H9 (cell line): ENCODE results near the gene PCGF5. TPM values are rescaled to one million over a fixed set of nuclear protein-coding genes. Genes with fewer than 3 reads are reported as not detected.

Experiments
- DNase-seq: peaks from one replicate; pipeline ENCODE4 v3.0.0-alpha.2; 2017
- H2AFZ ChIP-seq: one replicate; pipeline ENCODE4 v1.6.1; 2013; ENCODE audit warnings: mild to moderate bottlenecking, low read length, control low read depth, moderate library complexity
- H2AK5ac ChIP-seq: 2 replicates; pipeline ENCODE4 v1.6.1; 2013; ENCODE audit warnings: low read length, control low read depth, mixed read lengths; ENCODE audit not compliant: insufficient read length
- H2BK120ac ChIP-seq: one replicate; pipeline ENCODE4 v1.6.1; 2013; ENCODE audit warnings: low read depth, mild to moderate bottlenecking, low read length, control low read depth, inconsistent platforms; ENCODE audit not compliant: poor library complexity, severe bottlenecking
- H2BK12ac ChIP-seq: 2 replicates; pipeline ENCODE4 v1.6.1; 2013; ENCODE audit warnings: low read length, control low read depth, mixed read lengths, low read depth; ENCODE audit not compliant: insufficient read length
- H2BK15ac ChIP-seq: 2 replicates; pipeline ENCODE4 v1.6.1; 2013; ENCODE audit warnings: low read depth, low read length, control low read depth
- H2BK20ac ChIP-seq: one replicate; pipeline ENCODE4 v1.6.1; 2013; ENCODE audit warnings: low read depth, mild to moderate bottlenecking, low read length, control low read depth, inconsistent platforms; ENCODE audit not compliant: poor library complexity, severe bottlenecking
- H2BK5ac ChIP-seq: 2 replicates; pipeline ENCODE4 v1.6.1; 2013; ENCODE audit warnings: low read length, control low read depth, mixed read lengths; ENCODE audit not compliant: insufficient read length
- H3K14ac ChIP-seq: 2 replicates; pipeline ENCODE4 v1.6.1; 2013; ENCODE audit warnings: low read length, control low read depth; ENCODE audit not compliant: insufficient read depth
- H3K18ac ChIP-seq: 2 replicates; pipeline ENCODE4 v1.6.1; 2013; ENCODE audit warnings: low read depth, mild to moderate bottlenecking, mixed read lengths, low read length, control low read depth; ENCODE audit not compliant: insufficient read length
- H3K23ac ChIP-seq: 2 replicates; pipeline ENCODE4 v1.6.1; 2013; ENCODE audit warnings: low read length, control low read depth, mixed read lengths, low read depth; ENCODE audit not compliant: insufficient read length
- H3K23me2 ChIP-seq: 2 replicates; pipeline ENCODE4 v1.6.1; 2013; ENCODE audit warnings: low read depth, mild to moderate bottlenecking, mixed read lengths, low read length, control low read depth; ENCODE audit not compliant: insufficient read length, poor library complexity, severe bottlenecking
- H3K27ac ChIP-seq: 2 replicates; pipeline ENCODE4 v1.5.1; 2013; ENCODE audit warnings: low read length, control low read depth, mixed read lengths, low read depth; ENCODE audit not compliant: insufficient read length
- H3K27me3 ChIP-seq: 2 replicates; pipeline ENCODE4 v1.6.1; 2013; ENCODE audit warnings: low read length, control low read depth, inconsistent platforms; ENCODE audit not compliant: insufficient read depth
- H3K4ac ChIP-seq: 2 replicates; pipeline ENCODE4 v1.6.1; 2013; ENCODE audit warnings: low read depth, mild to moderate bottlenecking, control low read depth, inconsistent platforms, low read length, moderate library complexity
- H3K4me1 ChIP-seq: 2 replicates; pipeline ENCODE4 v1.6.1; 2013; ENCODE audit warnings: low read length, control low read depth, inconsistent platforms; ENCODE audit not compliant: insufficient read depth
- H3K4me2 ChIP-seq: 2 replicates; pipeline ENCODE4 v1.6.1; 2013; ENCODE audit warnings: low read length, control low read depth, mixed read lengths; ENCODE audit not compliant: insufficient read length, insufficient read depth
- H3K56ac ChIP-seq: 2 replicates; pipeline ENCODE4 v1.6.1; 2013; ENCODE audit warnings: low read depth, mild to moderate bottlenecking, mixed read lengths, low read length, control low read depth; ENCODE audit not compliant: insufficient read length
- H3K79me1 ChIP-seq: 2 replicates; pipeline ENCODE4 v1.6.1; 2013; ENCODE audit warnings: low read depth, mild to moderate bottlenecking, moderate library complexity, low read length, control low read depth, inconsistent platforms; ENCODE audit not compliant: insufficient read depth, poor library complexity, severe bottlenecking
- H3K79me2 ChIP-seq: 2 replicates; pipeline ENCODE4 v1.6.1; 2013; ENCODE audit warnings: low read length, control low read depth, inconsistent platforms; ENCODE audit not compliant: insufficient read depth
- H3K9ac ChIP-seq: 2 replicates; pipeline ENCODE4 v1.6.1; 2013; ENCODE audit warnings: low read length, control low read depth, mixed read lengths; ENCODE audit not compliant: insufficient read length; ENCODE audit errors: extremely low read depth
- H3K9me3 ChIP-seq: one replicate; pipeline ENCODE4 v1.6.1; 2013; ENCODE audit warnings: low read depth, low read length, inconsistent platforms; ENCODE audit not compliant: control insufficient read depth
- H3T11ph ChIP-seq: one replicate; pipeline ENCODE4 v1.6.1; 2013; ENCODE audit warnings: mild to moderate bottlenecking, low read length, control low read depth, inconsistent platforms
- H4K20me1 ChIP-seq: one replicate; pipeline ENCODE4 v1.6.1; 2013; ENCODE audit not compliant: control insufficient read depth, insufficient read length, insufficient read depth
- H4K5ac ChIP-seq: 2 replicates; pipeline ENCODE4 v1.6.1; 2013; ENCODE audit warnings: low read depth, mild to moderate bottlenecking, mixed read lengths, low read length, control low read depth; ENCODE audit not compliant: insufficient read length
- H4K8ac ChIP-seq: replicated peaks from 2 replicates; pipeline ENCODE4 v1.6.1; 2013; ENCODE audit warnings: low read length, control low read depth, mixed read lengths, low read depth; ENCODE audit not compliant: insufficient read length
- H4K91ac ChIP-seq: 2 replicates; pipeline ENCODE4 v1.6.1; 2013; ENCODE audit warnings: low read depth, mild to moderate bottlenecking, moderate library complexity, mixed read lengths, low read length, control low read depth; ENCODE audit not compliant: insufficient read length
- H3K27ac Mint-ChIP-seq, 3 experiments: 2 replicates in 2 of 3; 3 replicates in 1 of 3; pipeline ENCODE4 v1.8.0; 2020 to 2021; ENCODE audit warnings: mixed read lengths in 3 of 3, mild to moderate bottlenecking in 1 of 3, moderate library complexity in 1 of 3
- H3K27me3 Mint-ChIP-seq: 2 replicates; pipeline ENCODE4 v1.8.0; 2021; ENCODE audit warnings: low read depth, mild to moderate bottlenecking, moderate library complexity, mixed read lengths
- H3K36me3 Mint-ChIP-seq, 3 experiments: 2 replicates in 2 of 3; 3 replicates in 1 of 3; pipeline ENCODE4 v1.8.0; 2020 to 2021; ENCODE audit warnings: low read depth in 3 of 3, mixed read lengths in 3 of 3; ENCODE audit not compliant: insufficient read depth in 1 of 3
- H3K4me1 Mint-ChIP-seq, 2 experiments: 2 replicates each; pipeline ENCODE4 v1.8.0; 2020; ENCODE audit warnings: mixed read lengths in 2 of 2
- H3K4me3 Mint-ChIP-seq, 2 experiments: 2 replicates in 1 of 2; 3 replicates in 1 of 2; pipeline ENCODE4 v1.8.0; 2020 to 2021; ENCODE audit warnings: mild to moderate bottlenecking in 2 of 2, mixed read lengths in 2 of 2, moderate library complexity in 1 of 2
- H3K9me3 Mint-ChIP-seq, 2 experiments: 2 replicates in 1 of 2; 3 replicates in 1 of 2; pipeline ENCODE4 v1.8.0; 2020; ENCODE audit warnings: mild to moderate bottlenecking in 2 of 2, mixed read lengths in 2 of 2, moderate library complexity in 1 of 2
- WGBS: extraction: QIAGEN DNeasy Blood & Tissue Kit; methylation state at CpG from one replicate; pipeline ENCODE4 v1.1.7; 2013; ENCODE audit warnings: missing lambda C conversion rate, low lambda C conversion rate, mixed read lengths; ENCODE audit not compliant: insufficient read length; ENCODE audit errors: extremely low coverage; 5-methylcytosine and 5-hydroxymethylcytosine counted together
- total RNA-seq: library from RNA; stranded (reverse); gene quantifications from 2 replicates; pipeline ENCODE4 v1.2.1, GENCODE V29; 2021
- TF ChIP-seq, protein P1 (sequence below): fragments of 200-600 bp; sonication (generic); conservative IDR thresholded peaks from 3 replicates; pipeline ENCODE4 v1.8.0; 2021; ENCODE audit warnings: antibody characterized with exemption, mild to moderate bottlenecking

PCGF5 gene
- total RNA-seq, 1 experiment from 2014 or later: 6.9 TPM

DNA sequence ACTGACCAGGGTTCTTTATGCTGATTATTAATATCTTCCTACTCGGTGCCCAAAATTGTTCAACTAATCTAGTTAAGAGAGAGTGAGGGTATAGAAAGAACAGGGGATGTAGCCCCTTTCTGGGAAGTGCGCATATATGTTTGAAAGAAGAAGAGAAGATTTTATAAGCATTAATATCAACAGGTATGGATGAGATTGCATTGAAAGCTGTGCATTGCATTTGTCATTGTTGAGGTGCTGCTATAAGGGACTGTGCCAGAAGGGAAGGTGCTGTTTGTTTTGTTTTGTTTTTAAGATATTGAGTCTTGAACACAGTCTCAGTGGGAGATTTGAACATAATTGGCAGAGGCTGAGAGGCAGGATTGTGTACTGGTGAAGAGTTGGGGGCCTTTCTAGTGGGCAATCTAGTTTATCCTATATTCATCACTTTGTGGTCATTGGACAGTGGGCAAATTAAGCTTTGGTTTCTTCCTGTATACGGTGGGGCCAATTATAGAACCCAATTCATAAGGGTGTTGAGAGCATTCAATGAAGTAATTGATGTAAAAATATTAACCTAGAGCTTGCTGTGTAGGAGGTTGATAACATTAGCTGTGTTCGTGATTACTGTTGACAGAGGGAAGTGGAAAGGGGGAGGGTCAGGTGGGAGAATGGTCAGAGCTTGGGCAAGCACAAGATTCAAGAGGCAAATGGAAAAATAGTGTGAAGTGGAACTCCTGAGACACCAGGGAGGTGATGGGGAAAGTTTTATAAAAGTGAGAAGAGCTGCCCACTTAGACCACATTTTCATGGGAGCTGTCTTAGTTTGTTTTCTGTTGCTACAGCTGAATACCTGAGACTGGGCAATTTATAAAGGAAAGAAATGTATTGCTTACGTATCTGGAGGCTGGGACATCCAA, 19.9 kb upstream of the PCGF5 start:
- H2BK120ac ChIP-seq: no peak overlapping the region
- no peak overlapping the region for H3K27ac ChIP-seq
- TF ChIP-seq, protein P1, sequence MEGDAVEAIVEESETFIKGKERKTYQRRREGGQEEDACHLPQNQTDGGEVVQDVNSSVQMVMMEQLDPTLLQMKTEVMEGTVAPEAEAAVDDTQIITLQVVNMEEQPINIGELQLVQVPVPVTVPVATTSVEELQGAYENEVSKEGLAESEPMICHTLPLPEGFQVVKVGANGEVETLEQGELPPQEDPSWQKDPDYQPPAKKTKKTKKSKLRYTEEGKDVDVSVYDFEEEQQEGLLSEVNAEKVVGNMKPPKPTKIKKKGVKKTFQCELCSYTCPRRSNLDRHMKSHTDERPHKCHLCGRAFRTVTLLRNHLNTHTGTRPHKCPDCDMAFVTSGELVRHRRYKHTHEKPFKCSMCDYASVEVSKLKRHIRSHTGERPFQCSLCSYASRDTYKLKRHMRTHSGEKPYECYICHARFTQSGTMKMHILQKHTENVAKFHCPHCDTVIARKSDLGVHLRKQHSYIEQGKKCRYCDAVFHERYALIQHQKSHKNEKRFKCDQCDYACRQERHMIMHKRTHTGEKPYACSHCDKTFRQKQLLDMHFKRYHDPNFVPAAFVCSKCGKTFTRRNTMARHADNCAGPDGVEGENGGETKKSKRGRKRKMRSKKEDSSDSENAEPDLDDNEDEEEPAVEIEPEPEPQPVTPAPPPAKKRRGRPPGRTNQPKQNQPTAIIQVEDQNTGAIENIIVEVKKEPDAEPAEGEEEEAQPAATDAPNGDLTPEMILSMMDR: no peak
- no peaks in the 10 kb centered on the region for H3K79me1 ChIP-seq
- no peaks in the 10 kb centered on the region for H3K79me2 ChIP-seq
- no peak overlapping the region for H4K5ac ChIP-seq
- no peak overlapping the region for H2BK20ac ChIP-seq
- no peak overlapping the region for H3K4me2 ChIP-seq
- no peak overlapping the region for H3K18ac ChIP-seq
- H2BK5ac ChIP-seq: no peak overlapping the region
- H3K4me1 Mint-ChIP-seq: peaks cover 9 to 10% of the 10 kb centered on the region in 2 experiments
- H2AK5ac ChIP-seq: no peak overlapping the region
- H3K4me1 ChIP-seq: peaks cover 3% of the 10 kb centered on the region; the same call in 1 of the 2 replicates
- H3K27me3 Mint-ChIP-seq: peaks cover 8% of the 10 kb centered on the region; the same call in 1 of the 2 replicates
- no peak overlapping the region for H3K56ac ChIP-seq
- no peaks in the 10 kb centered on the region for H3K9me3 ChIP-seq
- no peaks in the 10 kb centered on the region for H3K36me3 Mint-ChIP-seq
- H3K9ac ChIP-seq: no peak overlapping the region
- H4K20me1 ChIP-seq: no peaks in the 10 kb centered on the region
- DNase-seq: no peak
- H2BK12ac ChIP-seq: no peak overlapping the region
- no peak overlapping the region for H3K23ac ChIP-seq
- no peaks in the 10 kb centered on the region for H3K27me3 ChIP-seq
- no CpG with 5 or more reads among the region's 5 CpGs for WGBS
- no peak overlapping the region for H4K91ac ChIP-seq
- H3K14ac ChIP-seq: no peak overlapping the region
- no peak overlapping the region for H2AFZ ChIP-seq
- H3T11ph ChIP-seq: no peak overlapping the region
- no peak overlapping the region for H2BK15ac ChIP-seq
- H3K23me2 ChIP-seq: no peaks in the 10 kb centered on the region
- H3K27ac Mint-ChIP-seq: no peak overlapping the region; a peak in 1 of 7 replicates
- no peak overlapping the region for H3K4ac ChIP-seq
- no peaks in the 10 kb centered on the region for H3K9me3 Mint-ChIP-seq
- no peak overlapping the region for H4K8ac ChIP-seq
- no peak overlapping the region for H3K4me3 Mint-ChIP-seq
